ENCODE results near the gene LTBP2.

LTBP2 gene

GRCh38 chr14:74507085-74507484, 105.0 kb downstream of the LTBP2 start:
- no peak for DNase-seq (ENCODE audit: low read depth)

- no peak for DNase-seq (ENCODE audit: low read depth)
These were observed 105.6 kb downstream of the LTBP2 start for GRCh38 chr14:74506411-74506851.

GRCh38 chr14:74505831-74506230, 106.2 kb downstream of the LTBP2 start:
- DNase-seq (ENCODE audit: low read depth): no peak

GRCh38 chr14:74504874-74505720, 106.9 kb downstream of the LTBP2 start:
- DNase-seq (ENCODE audit: low read depth): no peak

GRCh38 chr14:74504412-74504811, 107.6 kb downstream of the LTBP2 start:
- no peak for DNase-seq (ENCODE audit: low read depth)

GRCh38 chr14:74503938-74504335, 108.1 kb downstream of the LTBP2 start:
- no peak for DNase-seq (ENCODE audit: low read depth)

GRCh38 chr14:74503291-74503937, 108.6 kb downstream of the LTBP2 start:
- no peak for DNase-seq (ENCODE audit: low read depth)

GRCh38 chr14:74502236-74503019, 109.6 kb downstream of the LTBP2 start:
- DNase-seq (ENCODE audit: low read depth): peak; percentile 52

- no peak for DNase-seq (ENCODE audit: low read depth)
These were observed 110.3 kb downstream of the LTBP2 start for GRCh38 chr14:74501691-74502090.

GRCh38 chr14:74501135-74501614, 110.9 kb downstream of the LTBP2 start:
- DNase-seq (ENCODE audit: low read depth): peak; percentile 77

GRCh38 chr14:74500417-74501134, 111.5 kb downstream of the LTBP2 start:
- DNase-seq (ENCODE audit: low read depth): no peak

- peak; percentile 18 for DNase-seq (ENCODE audit: low read depth)
These were observed 116.7 kb downstream of the LTBP2 start for GRCh38 chr14:74495356-74495755.

GRCh38 chr14:74493343-74494261, 118.4 kb downstream of the LTBP2 start, which contains the start of gene ISCA2:
ISCA2 (plus strand) TSS chr14:74493765; CDS start chr14:74493775, 10 bp downstream.
- DNase-seq (ENCODE audit: low read depth): peak; percentile 100

- DNase-seq (ENCODE audit: low read depth): peak; percentile 7
These were observed 119.2 kb downstream of the LTBP2 start, which contains the start of gene NPC2 for GRCh38 chr14:74492776-74493342. NPC2 (minus strand) TSS chr14:74493305; CDS start chr14:74493274, 31 bp downstream.

- DNase-seq (ENCODE audit: low read depth): peak; percentile 65
These were observed 119.9 kb downstream of the LTBP2 start for GRCh38 chr14:74491956-74492775.

- no peak for DNase-seq (ENCODE audit: low read depth)
These were observed 121.6 kb downstream of the LTBP2 start for GRCh38 chr14:74490486-74490885.

GRCh38 chr14:74488786-74489397, 123.1 kb downstream of the LTBP2 start:
- peak; percentile 69 for DNase-seq (ENCODE audit: low read depth)

GRCh38 chr14:74486164-74486563, 125.9 kb downstream of the LTBP2 start:
- DNase-seq (ENCODE audit: low read depth): no peak

- peak; percentile 35 for DNase-seq (ENCODE audit: low read depth)
These were observed 128.7 kb downstream of the LTBP2 start for GRCh38 chr14:74483321-74483720.

All from EH (cell line).